Hematopoietic multipotent progenitor cell treated with erythropoietin and hydrocortisone succinate and interleukin-3 and kit ligand, for 6 days (in vitro differentiated cells): Measurements from ENCODE around the gene ZNF157.
"Not testable (repeated sequence)": the region's sequence is repeated elsewhere in the genome, so short reads cannot be mapped to it uniquely, and the experiment has no call there.

Experiments
- DNase-seq: peaks from one replicate; pipeline ENCODE4 v3.0.0-alpha.2; 2015

Gene ZNF157

DNA sequence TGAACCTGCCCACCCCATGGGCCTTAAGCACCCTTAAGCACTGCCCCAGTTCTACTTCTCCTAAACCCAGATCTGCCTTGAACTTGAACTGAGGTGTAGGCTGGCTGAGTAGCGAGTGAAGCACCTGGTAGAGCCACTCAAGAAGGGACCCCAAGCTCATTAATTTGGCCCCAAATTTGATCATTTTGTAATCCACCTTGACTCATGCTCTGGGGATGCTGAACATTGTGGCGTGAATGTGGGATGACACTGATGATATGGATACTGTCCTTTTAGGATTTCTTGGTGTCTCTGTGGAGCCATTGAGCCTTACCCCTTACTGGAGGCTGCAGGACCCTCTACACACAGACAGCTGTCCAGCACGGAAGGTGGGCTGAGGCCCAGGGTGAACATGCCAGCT is at the start of gene ZNF157:
ZNF157 (plus strand) TSS at position 301 of the 400 bp plus-strand sequence; CDS start at position 392, 91 bp downstream.
- DNase-seq = no peak

DNA sequence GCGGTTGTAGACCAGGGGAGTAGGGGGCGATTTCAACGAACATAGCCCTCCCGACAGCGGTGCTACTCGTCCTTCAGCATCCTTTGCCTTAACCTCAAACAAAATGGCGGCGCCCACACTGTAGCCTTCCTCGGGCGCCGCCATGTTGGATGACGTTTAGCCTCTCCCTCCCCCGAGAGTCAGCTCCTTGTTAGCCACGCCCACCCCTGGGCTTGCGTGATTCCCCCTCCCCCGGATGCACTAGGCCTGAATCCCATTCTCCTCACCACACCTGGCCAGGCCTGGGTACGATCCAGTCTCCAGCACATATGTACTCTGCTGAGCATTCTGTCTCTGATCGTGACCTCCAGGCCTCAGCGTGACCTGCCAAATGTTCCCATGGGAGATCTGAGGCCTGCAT is 49.0 kb upstream of the ZNF157 start:
- no peak for DNase-seq

DNA sequence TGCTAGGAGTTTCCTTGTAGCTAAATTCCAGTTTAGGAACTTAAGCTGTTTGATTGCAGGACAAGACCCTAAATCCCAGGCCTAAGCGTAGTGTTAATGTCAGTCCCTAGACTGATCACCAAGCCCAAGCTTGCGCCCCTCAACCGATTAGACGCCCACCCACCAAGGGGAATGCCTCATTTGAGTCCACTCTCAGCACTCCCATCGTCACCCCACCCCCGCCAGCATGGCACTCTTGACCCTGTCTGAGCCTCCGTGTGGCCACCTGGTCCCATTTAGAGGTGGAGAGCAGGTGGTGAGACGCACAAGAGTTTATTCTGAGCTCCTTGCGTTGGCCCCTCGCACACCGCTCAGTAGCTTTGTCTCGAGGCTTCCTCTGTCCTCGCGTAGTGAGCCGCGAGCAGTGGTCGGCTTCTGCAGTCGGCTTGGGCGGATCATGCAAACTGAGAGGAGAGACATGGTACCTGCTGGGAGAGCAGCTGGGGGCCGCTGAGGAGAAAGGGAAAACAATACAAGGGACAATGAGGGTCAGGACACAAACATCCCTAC is 48.5 kb upstream of the ZNF157 start:
- no peak for DNase-seq

DNA sequence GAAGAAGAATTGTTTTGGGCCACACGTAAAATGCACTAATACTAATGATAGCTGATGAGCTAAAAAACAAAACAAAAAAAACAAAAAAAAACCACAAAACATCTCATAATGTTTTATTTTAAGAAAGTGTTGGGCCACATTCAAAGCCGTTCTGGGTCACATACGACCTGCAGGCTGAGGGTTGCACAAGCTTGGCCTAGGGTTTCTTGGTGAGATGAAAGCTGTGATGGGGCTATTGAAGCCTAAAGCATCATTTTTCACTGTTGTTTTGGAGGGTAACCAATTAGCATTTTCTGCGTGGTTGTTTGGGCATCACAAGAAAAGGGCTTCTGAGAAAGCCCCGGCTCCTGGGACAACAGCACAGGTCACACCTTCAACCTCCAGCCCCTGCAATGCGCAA is 42.5 kb upstream of the ZNF157 start:
- no peak for DNase-seq

DNA sequence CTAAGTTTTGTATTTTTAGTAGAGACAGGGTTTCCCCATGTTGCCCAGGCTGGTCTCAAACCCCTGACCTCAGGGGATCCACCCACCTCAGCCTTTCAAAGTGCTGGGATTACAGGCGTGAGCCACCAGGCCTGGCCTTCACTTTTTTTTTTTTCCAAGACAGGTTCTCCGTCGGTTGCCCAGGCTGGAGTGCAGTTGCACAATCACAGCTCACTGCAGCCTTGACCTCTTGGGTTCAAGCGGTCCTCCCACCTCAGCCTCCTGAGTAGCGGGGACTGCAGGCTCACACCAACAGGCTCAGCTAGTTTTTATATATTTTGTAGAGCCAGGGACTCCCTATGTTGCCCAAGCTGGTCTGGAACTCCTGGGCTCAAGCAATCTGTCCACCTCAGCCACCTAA is 37.6 kb upstream of the ZNF157 start:
- DNase-seq = not testable (repeated sequence)

DNA sequence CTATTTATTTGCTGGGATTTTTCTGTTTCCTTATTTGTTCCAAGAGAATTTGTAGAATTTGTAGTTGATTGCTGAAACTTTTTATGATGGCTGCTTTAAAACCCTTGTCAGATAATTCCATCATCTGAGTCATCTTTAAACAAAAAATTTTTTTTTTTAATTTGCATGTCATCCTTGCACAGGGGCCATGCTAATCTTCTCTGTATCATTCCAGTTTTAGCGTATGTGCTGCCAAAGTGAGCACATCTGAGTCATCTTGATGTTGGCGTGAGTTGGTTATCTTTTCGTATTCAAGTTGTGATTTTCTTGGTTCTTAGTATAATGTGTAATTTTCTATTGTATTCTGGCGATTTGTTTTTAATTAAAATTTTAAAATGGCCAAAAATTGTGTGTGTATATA is 18.7 kb upstream of the ZNF157 start:
- DNase-seq = no peak

DNA sequence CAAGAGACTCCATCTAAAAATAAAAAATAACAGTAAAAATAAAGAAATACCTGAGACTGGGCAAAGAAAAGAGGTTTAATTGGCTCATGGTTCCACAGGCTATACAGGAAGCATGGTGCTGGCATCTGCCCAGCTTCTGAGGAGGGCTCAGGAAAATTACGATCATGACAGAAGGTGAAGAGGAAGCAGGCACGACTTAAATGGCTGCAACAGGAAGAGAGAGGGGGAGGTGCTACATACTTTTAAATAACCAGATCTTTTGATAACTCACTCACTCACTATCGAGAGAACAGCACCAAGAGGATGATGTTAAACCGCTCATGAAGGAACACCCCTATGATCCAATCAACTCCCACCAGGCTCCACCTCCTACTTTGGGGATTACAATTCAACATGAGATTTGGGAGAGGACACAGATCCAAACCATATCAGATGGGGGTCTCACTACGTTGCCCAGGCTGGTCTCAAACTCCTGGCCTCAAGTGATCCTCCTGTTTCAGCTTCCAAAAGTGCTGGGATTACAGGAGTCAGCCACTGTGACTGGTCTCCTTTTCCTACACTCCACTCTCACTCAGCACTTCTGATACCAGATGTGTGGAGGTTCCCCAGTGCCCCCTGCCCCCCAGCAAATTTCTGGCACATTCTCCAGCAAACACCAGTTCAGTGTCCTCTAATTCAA is 11.9 kb upstream of the ZNF157 start:
- DNase-seq = peak; percentile 19

DNA sequence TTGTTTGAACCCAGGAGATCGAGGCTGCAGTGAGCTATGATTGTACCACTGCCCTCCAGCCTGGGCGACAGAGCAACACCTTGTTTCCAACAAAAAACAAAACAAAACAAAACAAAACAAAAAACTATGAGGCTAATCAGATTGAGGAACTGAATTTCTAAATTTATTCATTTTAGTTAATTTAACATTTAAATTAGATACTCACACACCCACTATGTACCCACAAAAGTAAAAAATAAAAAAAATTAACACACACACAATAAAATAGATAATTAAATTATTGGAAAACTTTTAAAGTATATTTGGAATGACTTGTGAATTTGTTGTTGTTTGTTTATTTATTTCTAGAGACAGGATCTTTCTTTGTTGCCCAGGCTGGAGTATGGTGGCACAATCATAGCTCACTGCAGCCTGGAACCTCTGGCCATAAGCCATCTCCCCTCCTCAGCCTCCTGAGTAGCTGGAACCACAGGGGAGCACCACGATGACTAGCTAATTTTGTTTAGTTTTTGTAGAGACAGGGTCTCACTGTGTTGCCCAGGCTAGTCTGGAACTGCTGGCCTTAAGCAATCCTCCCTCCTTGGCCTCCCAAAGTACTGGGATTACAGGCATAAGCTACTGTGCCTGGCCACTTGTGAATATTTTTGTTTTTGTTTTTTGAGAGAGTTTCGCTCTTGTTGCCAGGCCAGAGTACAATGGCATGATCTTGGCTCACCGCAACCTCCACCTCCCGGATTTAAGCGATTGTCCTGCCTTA is 9.8 kb upstream of the ZNF157 start:
- DNase-seq = no peak

DNA sequence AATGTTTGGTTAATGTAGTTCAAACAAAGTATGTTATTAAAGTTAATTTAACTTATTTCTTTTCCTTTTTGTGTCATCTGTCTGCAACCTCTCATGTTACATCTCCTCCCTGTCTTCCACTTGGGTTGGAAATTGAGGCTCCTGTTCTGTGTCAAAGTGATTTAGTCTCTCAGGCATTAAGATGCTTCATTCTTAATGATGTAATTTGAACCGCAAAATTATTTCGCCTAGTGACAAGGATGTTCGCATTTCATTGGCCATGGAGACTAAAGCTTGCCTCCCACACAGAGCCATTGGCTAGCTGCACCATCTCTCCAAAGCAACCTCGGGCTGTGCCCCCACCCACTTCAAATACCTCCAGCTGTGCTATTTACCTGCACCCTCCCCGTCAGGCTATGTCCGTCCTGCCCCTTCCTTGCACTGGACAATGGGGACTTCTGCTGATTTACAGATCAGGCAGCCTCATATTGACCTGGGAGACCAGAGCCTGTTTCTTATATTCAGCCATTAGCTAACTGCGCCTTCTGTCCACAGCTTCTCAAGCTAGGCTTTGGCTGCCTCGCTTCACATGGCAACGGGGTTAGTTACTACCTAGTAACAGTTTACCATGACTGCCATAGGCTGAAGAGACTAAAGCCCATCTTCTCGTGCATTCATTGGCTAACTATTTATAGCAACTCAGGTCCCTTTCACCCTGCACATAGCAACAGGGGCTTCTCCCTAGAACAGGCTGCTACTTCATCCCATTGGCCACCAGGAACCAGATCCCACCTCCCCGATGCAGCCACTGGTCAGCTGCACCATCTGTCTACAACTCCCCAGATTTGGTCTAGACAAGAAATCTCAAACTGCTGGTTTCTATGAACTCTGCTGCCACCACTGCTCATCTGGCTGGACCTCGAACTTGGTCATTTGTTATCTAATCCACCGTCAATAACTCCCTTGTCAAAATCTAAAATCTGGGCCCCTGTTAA is 8.6 kb upstream of the ZNF157 start:
- peak; percentile 57 for DNase-seq

DNA sequence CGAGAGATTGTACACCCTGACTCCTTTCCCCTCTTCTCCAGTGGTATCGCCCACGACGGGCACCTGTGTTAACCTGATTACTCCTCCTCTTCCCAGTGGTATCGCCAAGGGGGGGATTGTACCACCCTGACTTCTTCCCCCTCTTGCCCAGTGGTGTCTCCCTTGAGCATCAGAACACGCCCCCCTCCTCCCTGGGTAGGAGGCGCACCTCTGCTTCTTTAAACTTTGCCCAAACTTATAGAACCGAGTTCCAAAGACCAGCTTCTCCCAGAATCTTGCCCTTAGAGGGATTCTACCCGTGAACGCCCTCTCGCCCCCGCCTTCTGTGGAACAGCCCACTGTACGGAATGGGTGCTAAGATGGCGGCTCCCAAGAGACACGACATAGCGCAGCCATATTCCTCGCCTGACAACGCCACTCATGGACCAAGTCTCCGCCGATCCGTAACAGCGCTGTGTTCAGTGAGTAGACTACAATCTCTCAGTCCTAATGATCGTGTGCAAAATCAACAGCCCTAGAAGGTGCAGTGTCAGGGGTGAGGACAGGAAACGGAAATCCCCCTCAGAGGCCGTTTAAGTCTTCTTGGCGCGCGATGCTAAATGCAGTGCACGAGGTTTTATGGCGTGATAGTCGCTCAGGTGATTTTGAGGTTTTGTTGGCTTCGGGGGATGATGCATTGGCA is 4.2 kb upstream of the ZNF157 start:
- DNase-seq = peak; percentile 85

DNA sequence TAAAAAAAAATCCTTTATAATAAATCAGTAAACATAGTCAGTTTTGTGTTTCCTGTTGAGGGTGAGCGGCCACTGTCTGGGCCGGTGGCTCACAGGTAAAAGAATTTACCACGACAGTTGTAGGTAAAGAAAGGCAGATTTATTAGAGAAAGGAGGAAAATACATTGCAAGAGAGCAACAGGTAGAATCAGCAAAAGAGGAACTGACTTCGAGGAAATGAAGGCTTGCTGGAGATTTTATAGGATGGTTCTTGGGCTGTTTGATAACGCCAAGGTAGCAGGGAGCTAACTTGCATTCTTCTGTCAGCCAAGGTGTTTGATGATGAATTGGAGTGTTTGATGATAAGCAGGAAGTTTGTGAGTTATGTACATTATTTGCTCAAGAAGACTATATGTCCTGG is 2.8 kb downstream of the ZNF157 start:
- DNase-seq = no peak

DNA sequence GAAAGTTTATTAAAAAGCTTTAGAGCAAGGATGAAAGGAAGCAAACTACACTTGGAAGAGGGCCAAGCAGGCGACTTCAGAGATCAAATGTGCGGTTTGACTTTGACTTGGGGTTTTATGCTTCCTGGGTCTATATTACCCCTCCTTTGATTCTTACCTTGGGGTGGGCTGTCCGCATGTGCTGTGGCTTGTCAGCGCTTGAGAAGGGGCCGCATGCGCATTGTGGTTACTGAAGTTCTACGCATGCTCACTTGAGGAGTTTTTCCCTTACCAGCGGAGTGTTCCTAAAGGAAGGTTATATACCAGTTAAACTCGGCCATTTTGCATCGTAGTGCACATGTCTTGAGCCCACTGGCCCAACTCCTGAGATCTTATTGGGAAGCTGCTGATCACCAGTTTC is 9.9 kb downstream of the ZNF157 start:
- DNase-seq = peak; percentile 81

DNA sequence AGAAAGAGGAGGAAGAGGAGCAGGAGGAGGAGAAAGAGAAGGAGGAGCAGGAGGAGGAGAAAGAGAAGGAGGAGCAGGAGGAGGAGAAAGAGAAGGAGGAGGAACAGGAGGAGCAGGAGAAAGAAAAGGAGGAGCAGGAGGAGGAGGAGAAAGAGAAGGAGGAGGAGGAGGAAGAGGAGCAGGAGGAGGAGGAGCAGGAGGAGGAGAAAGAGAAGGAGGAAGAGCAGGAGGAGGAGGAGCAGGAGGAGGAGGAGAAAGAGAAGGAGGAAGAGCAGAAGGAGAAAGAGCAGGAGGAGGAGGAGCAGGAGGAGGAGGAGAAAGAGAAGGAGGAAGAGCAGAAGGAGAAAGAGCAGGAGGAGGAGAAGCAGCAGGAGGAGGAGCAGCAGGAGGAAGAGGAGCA is 10.5 kb downstream of the ZNF157 start:
- not testable (repeated sequence) for DNase-seq

DNA sequence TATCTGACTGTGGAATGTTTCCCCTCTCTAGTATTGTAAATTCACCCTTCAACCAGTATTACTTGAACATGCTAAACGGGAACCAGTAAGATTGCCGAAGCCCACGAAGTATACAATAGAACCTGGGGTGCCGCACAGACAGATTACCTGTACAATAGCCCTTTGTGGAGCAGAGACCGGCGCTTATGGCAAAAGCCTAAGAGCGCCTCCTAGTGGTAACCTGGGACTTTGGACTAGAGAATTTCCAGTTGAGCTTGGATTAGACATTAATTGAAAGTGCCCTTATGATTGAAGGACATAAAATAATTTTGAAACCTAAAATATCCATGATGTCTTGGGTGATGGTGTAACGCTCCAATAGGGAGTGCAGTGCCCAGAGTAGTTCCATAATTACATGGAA is 14.1 kb downstream of the ZNF157 start:
- peak; percentile 85 for DNase-seq

DNA sequence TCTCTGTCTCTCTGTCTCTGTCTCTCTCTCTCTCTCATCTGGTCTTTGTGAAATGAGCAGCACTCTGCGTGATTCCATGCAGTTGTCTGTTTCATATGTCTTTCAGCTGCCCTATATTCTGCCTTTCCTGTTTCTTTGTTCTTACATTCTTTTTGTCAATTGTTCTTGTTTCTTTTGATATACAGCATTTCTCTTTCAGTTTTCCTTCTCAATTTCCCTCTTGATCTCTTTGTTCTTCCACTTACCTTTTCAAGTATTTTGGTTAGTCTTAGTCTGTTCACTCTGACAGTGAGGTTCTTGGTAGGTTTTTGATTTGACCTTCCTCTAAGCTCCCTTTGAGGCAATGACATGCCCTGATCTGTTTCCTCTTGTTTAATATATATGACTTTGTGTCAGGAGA is 20.4 kb downstream of the ZNF157 start:
- no peak for DNase-seq

DNA sequence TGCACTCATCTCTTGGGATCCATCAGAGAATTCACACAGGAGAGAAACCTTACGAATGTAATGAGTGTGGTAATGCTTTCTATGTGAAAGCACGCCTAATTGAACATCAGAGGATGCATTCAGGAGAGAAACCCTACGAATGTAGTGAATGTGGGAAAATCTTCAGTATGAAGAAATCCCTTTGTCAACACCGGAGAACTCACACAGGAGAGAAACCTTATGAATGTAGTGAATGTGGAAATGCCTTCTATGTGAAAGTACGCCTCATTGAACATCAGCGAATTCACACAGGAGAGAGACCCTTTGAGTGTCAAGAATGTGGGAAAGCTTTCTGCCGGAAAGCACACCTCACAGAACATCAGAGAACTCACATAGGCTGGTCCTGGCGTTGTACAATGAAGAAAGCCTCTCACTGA is 42.8 kb downstream of the ZNF157 start:
- no peak for DNase-seq

DNA sequence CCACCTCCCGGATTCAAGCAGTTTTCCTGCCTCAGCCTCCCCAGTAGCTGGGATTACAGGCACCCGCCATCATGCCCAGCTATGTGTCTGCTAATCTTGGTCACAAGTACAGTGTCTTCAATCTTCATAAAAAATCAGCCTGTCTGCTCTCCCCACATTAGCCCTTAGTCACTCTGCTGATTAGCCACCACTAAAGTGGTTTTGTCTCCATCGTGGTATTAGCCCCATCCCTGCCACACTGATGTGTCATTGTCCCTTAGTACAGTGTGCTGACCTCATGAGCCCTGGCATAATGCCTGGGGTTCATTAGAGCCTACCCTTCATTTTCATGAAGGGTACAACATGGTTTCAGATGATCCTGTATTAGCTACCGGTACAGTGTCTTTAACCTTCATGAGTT is 49.9 kb downstream of the ZNF157 start:
- peak; percentile 28 for DNase-seq

DNA sequence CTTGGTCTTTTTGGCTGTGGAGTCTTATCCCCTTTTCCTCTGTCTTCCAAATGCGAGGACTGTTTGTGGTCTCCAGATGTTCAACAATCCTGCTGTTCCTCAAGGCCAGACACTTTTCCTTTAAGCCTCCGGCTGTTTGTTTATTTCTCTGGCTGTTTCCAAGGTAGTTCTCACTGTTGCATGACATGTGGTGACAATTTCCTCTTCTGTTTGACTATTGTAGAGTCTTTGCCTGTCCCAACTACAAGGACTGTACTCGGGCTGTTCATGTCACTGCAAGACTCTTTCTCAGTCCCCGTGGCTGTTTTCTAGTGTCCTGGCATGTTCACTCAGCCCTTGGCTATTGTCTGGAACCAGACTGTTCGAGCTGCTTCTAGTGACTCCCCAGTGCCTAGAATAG is 50.6 kb downstream of the ZNF157 start:
- no peak for DNase-seq

DNA sequence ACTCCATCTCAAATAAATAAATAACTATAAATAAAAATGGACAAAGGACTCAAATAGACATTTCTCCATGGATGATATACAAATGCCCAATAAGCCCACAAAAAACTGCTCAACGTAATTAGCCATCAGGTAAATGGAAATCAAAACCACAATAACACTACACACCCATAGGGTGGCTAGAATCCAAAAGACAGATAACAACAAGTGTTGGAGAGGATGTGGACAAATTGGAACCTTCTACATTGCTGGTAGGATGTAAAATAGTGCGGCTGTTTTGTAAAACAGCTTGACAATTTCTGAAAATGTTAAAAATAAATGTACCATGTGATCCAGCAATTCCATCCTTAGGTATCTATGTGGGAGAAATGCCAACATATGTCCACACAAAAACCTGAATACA is 52.1 kb downstream of the ZNF157 start:
- DNase-seq = no peak

DNA sequence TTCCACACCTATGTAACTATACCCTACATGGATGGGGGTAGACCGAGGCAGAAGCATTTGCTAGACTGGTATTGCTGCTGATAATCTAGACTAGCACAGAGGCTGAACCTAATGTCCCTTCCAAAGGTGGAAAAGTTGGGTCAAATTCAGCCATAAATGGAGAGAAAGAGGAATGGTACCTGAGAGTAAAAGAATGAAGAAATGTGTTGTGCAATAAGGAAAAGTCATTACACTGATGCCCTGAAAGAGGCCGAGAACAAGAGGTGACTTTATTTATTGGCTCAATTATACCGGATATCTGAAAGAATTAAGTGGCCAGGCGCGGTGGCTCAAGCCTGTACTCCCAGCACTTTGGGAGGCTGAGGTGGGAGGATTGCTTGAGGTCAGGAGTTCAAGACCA is 60.5 kb downstream of the ZNF157 start:
- DNase-seq = no peak

DNA sequence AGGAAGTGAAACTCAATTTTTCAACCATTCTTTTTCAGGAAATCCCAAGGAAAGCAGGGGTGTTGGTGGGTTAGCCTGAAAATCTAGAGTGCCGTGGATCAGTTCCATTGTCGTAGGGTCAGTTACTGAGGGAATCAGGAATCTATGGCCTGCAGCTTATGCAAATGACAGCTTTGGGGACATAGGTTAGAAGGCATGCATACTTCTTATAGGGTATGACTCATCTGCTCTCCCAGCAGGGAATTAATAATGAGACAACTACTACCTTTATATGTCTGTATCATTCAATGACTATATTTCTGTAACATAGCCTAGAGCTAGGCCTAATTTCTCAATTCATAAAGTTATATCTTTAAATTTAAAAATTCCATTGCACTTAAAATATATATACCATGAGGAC is 76.1 kb downstream of the ZNF157 start:
- no peak for DNase-seq

DNA sequence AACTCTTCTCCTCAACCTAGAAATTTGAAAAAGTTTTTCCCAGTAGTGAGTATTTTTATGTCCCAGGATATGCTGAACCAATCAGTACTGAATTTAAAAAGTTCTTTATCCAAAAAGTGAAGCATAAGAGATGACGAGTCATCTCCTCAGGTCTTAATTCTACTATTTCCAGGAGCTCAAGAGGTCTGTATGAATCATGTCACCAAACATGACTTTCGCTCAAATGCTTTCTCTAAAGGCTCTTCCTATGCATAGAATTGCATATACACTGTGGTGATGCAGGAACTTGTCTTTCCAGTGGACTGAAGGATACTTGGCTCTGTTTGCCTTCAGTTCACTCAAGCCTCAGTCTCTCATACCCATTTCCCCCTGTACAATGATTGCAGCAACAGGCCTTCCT is 76.6 kb downstream of the ZNF157 start:
- no peak for DNase-seq

DNA sequence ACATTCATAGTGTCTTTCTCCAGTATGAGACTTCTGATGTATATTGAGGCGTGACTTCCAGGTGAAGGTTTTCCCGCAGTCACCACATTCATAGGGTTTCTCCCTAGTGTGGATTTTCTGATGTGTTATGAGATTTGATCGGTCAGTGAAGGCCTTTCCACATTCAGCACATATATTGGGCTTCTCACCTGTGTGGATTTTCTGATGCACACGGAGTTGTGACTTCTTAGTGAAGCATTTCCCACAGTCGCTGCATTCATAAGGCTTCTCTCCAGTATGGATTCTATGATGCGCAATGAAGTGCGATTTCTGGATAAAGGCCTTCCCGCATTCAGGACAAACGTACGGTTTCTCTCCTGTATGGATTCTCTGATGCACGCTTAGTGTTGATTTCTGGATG is 77.2 kb downstream of the ZNF157 start:
- no peak for DNase-seq
